Fibroblast of pulmonary artery (primary cell): Measurements from ENCODE around the gene CD7.
"Not testable (repeated sequence)": the region's sequence is repeated elsewhere in the genome, so short reads cannot be mapped to it uniquely, and the experiment has no call there.

ENCODE experiments used
- DNase-seq: peaks from one replicate; pipeline ENCODE4 v3.0.0-alpha.2; 2010; ENCODE audit warnings: low read depth
- H3K4me3 ChIP-seq: replicated peaks from 2 replicates; pipeline ENCODE4 v1.5.1; 2011; ENCODE audit warnings: low read depth, mild to moderate bottlenecking, control low read depth, low read length, moderate library complexity
- CTCF ChIP-seq: IDR thresholded peaks from 2 replicates; pipeline ENCODE4 v1.5.1; 2011; ENCODE audit warnings: mild to moderate bottlenecking, control low read depth, low read length, inconsistent platforms; ENCODE audit errors: missing control alignments

CD7 gene

GRCh38 chr17:82317394-82318168, at the start of gene CD7:
Gene CD7, minus strand, starts transcription at chr17:82317608. Its CDS starts 113 bp downstream, at chr17:82317495.
- no peak for TF ChIP-seq CTCF
- no peak within 1 kb of the TSS for H3K4me3 ChIP-seq

GRCh38 chr17:82366749-82367148, 49.3 kb upstream of the CD7 start:
- H3K4me3 ChIP-seq, result no peak overlapping the region
- DNase-seq, result no peak
- no peak for TF ChIP-seq CTCF

More at GRCh38 chr17:82317394-82318168, at the start of gene CD7:
- DNase-seq, result no peak

GRCh38 chr17:82365606-82366295, 48.3 kb upstream of the CD7 start:
- no peak for TF ChIP-seq CTCF
- no peak overlapping the region for H3K4me3 ChIP-seq
- no peak for DNase-seq

- no peak overlapping the region for H3K4me3 ChIP-seq
- TF ChIP-seq CTCF, result no peak
- no peak for DNase-seq
Measured at GRCh38 chr17:82361885-82362633, 44.7 kb upstream of the CD7 start.

- DNase-seq, H3K4me3 ChIP-seq: not testable (repeated sequence)
Measured at GRCh38 chr17:82359451-82360074, 42.2 kb upstream of the CD7 start.

- DNase-seq, result no peak
- H3K4me3 ChIP-seq, result no peak within 1 kb of the TSS
- no peak for TF ChIP-seq CTCF
Measured at GRCh38 chr17:82358465-82359350, 41.3 kb upstream of the CD7 start, which contains the start of gene TEX19. Gene TEX19, plus strand, starts transcription at chr17:82359247. Its CDS starts 2,904 bp downstream, at chr17:82362151.
